Right lung (tissue), 5 donors: ENCODE data around the gene SLC44A2. TPM values are rescaled to one million over a fixed set of nuclear protein-coding genes. Genes with fewer than 3 reads are reported as not detected.

Experiments used
- DNase-seq, 2 donors: peaks; one replicate each; pipeline ENCODE4 v3.0.0-alpha.2; 2013
- polyA plus RNA-seq, 5 donors: library from polyadenylated mRNA; unstranded; fragments of 120-200 nt; gene quantifications; one replicate each; pipeline versions ENCODE4 v1.2.1 to v1.2.3, GENCODE V29; 2013; ENCODE audit warnings: inconsistent platforms in 1 of 5, low replicate concordance in 1 of 5; ENCODE audit not compliant: insufficient read length in 5 of 5, insufficient read depth in 1 of 5

The SLC44A2 gene
- polyA plus RNA-seq, 5 donors, result 165 to 214 (median 182) TPM

GRCh38 chr19:10677751-10678150, 52.4 kb downstream of the SLC44A2 start:
- DNase-seq, result no peak

- DNase-seq, result no peak
Observed at GRCh38 chr19:10678813-10679212, 53.5 kb downstream of the SLC44A2 start.

GRCh38 chr19:10679743-10680142, 54.4 kb downstream of the SLC44A2 start:
- no peak for DNase-seq

GRCh38 chr19:10680545-10681135, 55.3 kb downstream of the SLC44A2 start:
- DNase-seq, result no peak

- no peak for DNase-seq
Observed at GRCh38 chr19:10681658-10682057, 56.3 kb downstream of the SLC44A2 start.

- no peak for DNase-seq
Observed at GRCh38 chr19:10682397-10683063, 57.2 kb downstream of the SLC44A2 start.

GRCh38 chr19:10683064-10683426, 57.7 kb downstream of the SLC44A2 start:
- no peak for DNase-seq

GRCh38 chr19:10683582-10683981, 58.2 kb downstream of the SLC44A2 start:
- DNase-seq, result no peak

GRCh38 chr19:10685210-10685609, 59.9 kb downstream of the SLC44A2 start:
- no peak for DNase-seq

GRCh38 chr19:10686193-10686592, 60.8 kb downstream of the SLC44A2 start:
- DNase-seq, result no peak

GRCh38 chr19:10686661-10687517, 61.5 kb downstream of the SLC44A2 start:
- DNase-seq, result no peak

- no peak for DNase-seq
Observed at GRCh38 chr19:10687518-10688288, 62.4 kb downstream of the SLC44A2 start.

GRCh38 chr19:10688545-10689280, 63.4 kb downstream of the SLC44A2 start:
- no peak for DNase-seq

- DNase-seq, result no peak
Observed at GRCh38 chr19:10690341-10690781, 65.0 kb downstream of the SLC44A2 start.

GRCh38 chr19:10691178-10691881, 66.0 kb downstream of the SLC44A2 start:
- no peak for DNase-seq

- DNase-seq, result no peak
Observed at GRCh38 chr19:10691883-10692282, 66.5 kb downstream of the SLC44A2 start.

- DNase-seq, result no peak
Observed at GRCh38 chr19:10692673-10693264, 67.4 kb downstream of the SLC44A2 start.
